GM23338 (cell line): Measurements from ENCODE around the gene FXN. TPM values are rescaled to one million over a fixed set of nuclear protein-coding genes. Genes with fewer than 3 reads are reported as not detected.

Experiments
- ATAC-seq: fragments of 200-7000 bp; cut with Tn5 transposase; 3 replicates; pipeline ENCODE4 v1.9.1; 2020
- DNase-seq: peaks from one replicate; pipeline ENCODE4 v3.0.0-alpha.2; 2015; ENCODE audit warnings: low spot score
- H2AFZ ChIP-seq: fragments of 200-600 bp; sonication (generic); 2 replicates; pipeline ENCODE4 v1.8.0; 2016; ENCODE audit warnings: antibody characterized with exemption, mild to moderate bottlenecking, moderate library complexity
- H3F3A ChIP-seq: fragments of 200-600 bp; sonication (generic); replicated peaks from 2 replicates; pipeline ENCODE4 v1.8.0; 2017; ENCODE audit warnings: antibody characterized with exemption, mixed run types, low read depth
- H3K27ac ChIP-seq: fragments of 200-600 bp; sonication (generic); 2 replicates; pipeline ENCODE4 v1.6.1; 2016; ENCODE audit warnings: low read depth
- H3K27me3 ChIP-seq: fragments of 200-600 bp; sonication (generic); 2 replicates; pipeline ENCODE4 v1.8.0; 2016; ENCODE audit warnings: mild to moderate bottlenecking, mixed run types, moderate library complexity; ENCODE audit not compliant: insufficient read depth
- H3K36me3 ChIP-seq: fragments of 200-600 bp; sonication (generic); 2 replicates; pipeline ENCODE4 v1.8.0; 2016; ENCODE audit warnings: mild to moderate bottlenecking; ENCODE audit not compliant: insufficient read depth
- H3K4me1 ChIP-seq: fragments of 200-600 bp; sonication (generic); 2 replicates; pipeline ENCODE4 v1.8.0; 2016; ENCODE audit warnings: mild to moderate bottlenecking, moderate library complexity; ENCODE audit not compliant: insufficient read depth
- H3K4me2 ChIP-seq: fragments of 200-600 bp; sonication (generic); 2 replicates; pipeline ENCODE4 v1.7.1; 2017; ENCODE audit warnings: mixed run types
- H3K4me3 ChIP-seq: fragments of 200-600 bp; sonication (generic); 2 replicates; pipeline ENCODE4 v1.6.1; 2016; ENCODE audit warnings: mixed run types
- H3K79me2 ChIP-seq: fragments of 200-600 bp; sonication (generic); replicated peaks from 2 replicates; pipeline ENCODE4 v1.8.0; 2017; ENCODE audit warnings: mild to moderate bottlenecking; ENCODE audit not compliant: insufficient read depth
- H3K9me2 ChIP-seq: fragments of 200-600 bp; sonication (generic); 2 replicates; pipeline ENCODE4 v1.8.0; 2017; ENCODE audit not compliant: insufficient read depth
- H4K20me1 ChIP-seq: fragments of 200-600 bp; sonication (generic); replicated peaks from 2 replicates; pipeline ENCODE4 v1.8.0; 2017; ENCODE audit warnings: mild to moderate bottlenecking; ENCODE audit not compliant: insufficient read depth
- H3K27ac Mint-ChIP-seq: 2 replicates; pipeline ENCODE4 v1.8.0; 2020; ENCODE audit warnings: inconsistent platforms, mild to moderate bottlenecking, moderate library complexity, mixed read lengths
- H3K27me3 Mint-ChIP-seq: 3 replicates; pipeline ENCODE4 v1.8.0; 2022; ENCODE audit warnings: low read depth, mild to moderate bottlenecking, moderate library complexity, mixed read lengths, inconsistent platforms; ENCODE audit not compliant: insufficient read depth, poor library complexity
- H3K36me3 Mint-ChIP-seq: 3 replicates; pipeline ENCODE4 v1.8.0; 2021; ENCODE audit warnings: low read depth, mild to moderate bottlenecking, inconsistent platforms, moderate library complexity, mixed read lengths
- H3K4me1 Mint-ChIP-seq: 3 replicates; pipeline ENCODE4 v1.8.0; 2020; ENCODE audit warnings: mild to moderate bottlenecking, inconsistent platforms, mixed read lengths
- H3K4me3 Mint-ChIP-seq: 3 replicates; pipeline ENCODE4 v1.8.0; 2021; ENCODE audit warnings: moderate library complexity, mild to moderate bottlenecking, inconsistent platforms, mixed read lengths
- H3K9me3 Mint-ChIP-seq: 3 replicates; pipeline ENCODE4 v1.8.0; 2020; ENCODE audit warnings: moderate library complexity, mild to moderate bottlenecking, inconsistent platforms, mixed read lengths
- CREB1 ChIP-seq: fragments of 250-450 bp; sonication (Bioruptor Pico); IDR thresholded peaks from 2 replicates; pipeline ENCODE4 v1.5.0; 2020; ENCODE audit warnings: low read depth, mild to moderate bottlenecking, moderate library complexity
- CTCF ChIP-seq, 2 experiments: fragments of 200-600 bp in 1 of 2; sonication (generic) in 1 of 2; conservative IDR thresholded peaks; 2 replicates each; pipeline versions ENCODE4 v1.5.1 to v1.6.1; 2016 to 2017; ENCODE audit warnings: antibody characterized with exemption in 2 of 2, low read depth in 2 of 2, mild to moderate bottlenecking in 2 of 2, moderate library complexity in 1 of 2
- ETS1 ChIP-seq: IDR thresholded peaks from 2 replicates; pipeline ENCODE4 v1.6.1; 2016; ENCODE audit warnings: antibody characterized with exemption
- EZH2 ChIP-seq: fragments of 200-600 bp; sonication (generic); IDR thresholded peaks from one replicate; pipeline ENCODE4 v1.8.0; 2017; ENCODE audit warnings: antibody characterized with exemption, mild to moderate bottlenecking, low read depth; ENCODE audit not compliant: unreplicated experiment
- EZH2phosphoT487 ChIP-seq: fragments of 200-600 bp; sonication (generic); IDR thresholded peaks from one replicate; pipeline ENCODE4 v1.8.1; 2018; ENCODE audit warnings: antibody characterized with exemption; ENCODE audit not compliant: unreplicated experiment
- JUNB ChIP-seq: IDR thresholded peaks from one replicate; pipeline ENCODE4 v1.6.1; 2016; ENCODE audit warnings: antibody characterized with exemption; ENCODE audit not compliant: unreplicated experiment
- NANOG ChIP-seq: IDR thresholded peaks from 2 replicates; pipeline ENCODE4 v1.6.1; 2016; ENCODE audit warnings: antibody characterized with exemption, borderline replicate concordance
- POLR2AphosphoS5 ChIP-seq: IDR thresholded peaks from 2 replicates; pipeline ENCODE4 v1.6.1; 2016; ENCODE audit warnings: antibody characterized with exemption, low read depth
- REST ChIP-seq: IDR thresholded peaks from one replicate; pipeline ENCODE4 v1.6.1; 2018; ENCODE audit warnings: antibody characterized with exemption; ENCODE audit not compliant: unreplicated experiment
- STAT1 ChIP-seq: IDR thresholded peaks from one replicate; pipeline ENCODE4 v1.6.1; 2016; ENCODE audit warnings: antibody characterized with exemption; ENCODE audit not compliant: unreplicated experiment
- ZNF114 ChIP-seq: fragments of 250-450 bp; sonication (Bioruptor Pico); IDR thresholded peaks from 2 replicates; pipeline ENCODE4 v1.5.0; 2020; ENCODE audit warnings: mild to moderate bottlenecking, moderate library complexity
- ZNF331 ChIP-seq: fragments of 250-450 bp; sonication (Bioruptor Pico); IDR thresholded peaks from 2 replicates; pipeline ENCODE4 v1.5.0; 2020; ENCODE audit warnings: low read depth, mild to moderate bottlenecking, moderate library complexity
- ZNF462 ChIP-seq: fragments of 250-450 bp; sonication (Bioruptor Pico); IDR thresholded peaks from 2 replicates; pipeline ENCODE4 v1.5.0; 2020; ENCODE audit warnings: mild to moderate bottlenecking, moderate library complexity
- polyA plus RNA-seq: library from polyadenylated mRNA; unstranded; fragments of >200 nt; fragmentation: Nextera tagmentation; extraction: Ambion mirVana; gene quantifications from 2 replicates; pipeline ENCODE4 v1.2.1, GENCODE V29; 2016
- total RNA-seq: library from RNA; depleted of rRNA; stranded (reverse); fragments of >200 nt; shearing (Covaris generic); gene quantifications from 2 replicates; pipeline ENCODE4 v1.2.3, GENCODE V29; 2014

FXN gene
- total and polyA plus RNA-seq, 2 experiments from 2014 or later: 26.1 to 66.4 TPM

DNA sequence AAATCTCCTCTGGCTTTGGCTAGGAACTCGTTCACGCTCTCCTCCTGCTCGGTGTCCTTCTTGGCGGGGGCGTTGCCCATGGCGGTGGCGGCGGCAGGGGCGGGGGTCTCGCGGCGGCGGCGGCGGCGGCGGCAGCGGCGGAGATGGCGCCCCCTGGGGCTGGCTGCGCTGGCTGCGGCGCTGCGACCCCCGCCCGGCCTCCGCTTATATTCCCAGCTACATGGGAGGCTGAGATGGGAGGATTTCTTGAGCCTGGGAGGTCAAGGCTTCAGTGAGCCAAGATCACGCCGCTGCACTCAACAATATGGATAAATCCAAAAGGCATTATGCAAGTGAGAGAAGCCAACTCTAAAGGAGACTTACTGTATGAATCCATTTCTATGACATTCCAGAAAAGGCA, 21.5 kb upstream of the FXN start, which contains the start of gene PRKACG:
PRKACG (minus strand) TSS at position 101 of the 400 bp plus-strand sequence; CDS start at position 80, 21 bp downstream.
- no peak within 1 kb of the TSS for H2AFZ ChIP-seq
- DNase-seq (no peak), ATAC-seq (no peak)
- Mint-ChIP-seq H3K27ac (no peak within 1 kb of the TSS), H3K9me3 (no peaks in the 10 kb centered on the region; the same call in 2 of the 3 replicates), H3K27me3 (peaks cover 3% of the 10 kb centered on the region), H3K4me3 (no peak within 1 kb of the TSS), H3K4me1 (peaks cover 27% of the 10 kb centered on the region), H3K36me3 (0 out of 3 replicates have a peak, but pooled peaks cover 4% of the 10 kb centered on the region)
- no peaks in the 10 kb centered on the region for H4K20me1 ChIP-seq
- TF ChIP-seq NANOG (no peak), JUNB (no peak), ETS1 (no peak), EZH2 (no peak), ZNF114 (CRISPR knock-in tag) (no peak), REST (no peak), POLR2AphosphoS5 (no peak), STAT1 (no peak), ZNF331 (CRISPR knock-in tag) (no peak), CREB1 (CRISPR knock-in tag) (no peak), CTCF (conservative IDR thresholded peaks at IDR 0.05; ENCODE audit: low read depth in 2 of 2) (no peak; a peak in 1 of 4 replicates), EZH2phosphoT487 (no peak), ZNF462 (CRISPR knock-in tag) (no peak)
- H3K9me2 ChIP-seq: no peaks in the 10 kb centered on the region
- H3K36me3 ChIP-seq: no peaks in the 10 kb centered on the region
- no peaks in the 10 kb centered on the region; the same call in 1 of the 2 replicates for H3F3A ChIP-seq
- peaks cover 10% of the 10 kb centered on the region for H3K4me1 ChIP-seq
- no peaks in the 10 kb centered on the region for H3K27me3 ChIP-seq
- no peak within 1 kb of the TSS for H3K4me2 ChIP-seq
- no peak within 1 kb of the TSS for H3K4me3 ChIP-seq
- H3K79me2 ChIP-seq: no peaks in the 10 kb centered on the region
- no peak within 1 kb of the TSS for H3K27ac ChIP-seq
